Neural cell (in vitro differentiated cells): ENCODE measurements around the gene RPP25. TPM values are rescaled to one million over a fixed set of nuclear protein-coding genes. Genes with fewer than 3 reads are reported as not detected.

Source experiments
- polyA plus RNA-seq: library from polyadenylated mRNA; depleted of rRNA; stranded (reverse); fragments of >200 nt; gene quantifications from 2 replicates; pipeline ENCODE4 v1.2.3, GENCODE V29; 2014
- small RNA-seq, 3 experiments: library from RNA; depleted of rRNA; stranded (forward); fragments of <200 nt; gene quantifications; one replicate each; pipeline ENCODE3, GENCODE V24; 2012

Gene RPP25
- polyA plus RNA-seq, 1 donor from 2014 or later: 2.8 TPM

Small RNA genes lying within 50 kb of the gene (small RNA-seq; reads per million reads assigned to genes)
- 0 to 1.2 (median 0) reads per million in 3 experiments for gene RF00019

Other genes starting within 250 kb of the RPP25 start
- 0.09 and 0.36 TPM in 2 replicates for gene CYP1A1, start 231.2 kb downstream of the RPP25 start, polyA plus RNA-seq
- not detected in 2 replicates for gene CYP1A2, start 207.9 kb downstream of the RPP25 start, polyA plus RNA-seq
- gene CSK, start 174.7 kb downstream of the RPP25 start, polyA plus RNA-seq: 40.5 and 45.5 TPM in 2 replicates
- gene LMAN1L, start 143.9 kb downstream of the RPP25 start, polyA plus RNA-seq: 0.18 TPM in 1 of 2 replicates, not detected in the other
- 0.27 and 0.66 TPM in 2 replicates for gene CPLX3, start 130.1 kb downstream of the RPP25 start, polyA plus RNA-seq
- gene ULK3, start 113.6 kb downstream of the RPP25 start, polyA plus RNA-seq: 193 and 212 TPM in 2 replicates
- gene SCAMP2, start 83.4 kb downstream of the RPP25 start, polyA plus RNA-seq: 4.5 and 10.9 TPM in 2 replicates
- gene MPI, start 66.7 kb downstream of the RPP25 start, polyA plus RNA-seq: 80.3 and 88.0 TPM in 2 replicates
- gene FAM219B, start 49.9 kb downstream of the RPP25 start, polyA plus RNA-seq: 250 and 293 TPM in 2 replicates
- gene COX5A, start 18.7 kb downstream of the RPP25 start, polyA plus RNA-seq: 132 and 155 TPM in 2 replicates
- 92.5 and 104 TPM in 2 replicates for gene SCAMP5, start 38.8 kb upstream of the RPP25 start, polyA plus RNA-seq
- 9.0 and 13.6 TPM in 2 replicates for gene PPCDC, start 66.8 kb upstream of the RPP25 start, polyA plus RNA-seq
- gene C15orf39, start 245.1 kb upstream of the RPP25 start, polyA plus RNA-seq: 0.44 TPM in 1 of 2 replicates, not detected in the other